Mucosa of rectum (tissue), 2 donors: ENCODE results near the gene RNF212.

Source experiments
- H3K27ac ChIP-seq, 2 donors: one replicate each; pipeline ENCODE4 v1.7.0; 2013; ENCODE audit warnings: inconsistent platforms in 2 of 2, low read depth in 2 of 2, low read length in 2 of 2
- H3K27me3 ChIP-seq, 2 donors: one replicate each; pipeline ENCODE4 v1.7.0; 2013; ENCODE audit warnings: low read length in 2 of 2; ENCODE audit not compliant: control insufficient read depth in 2 of 2, insufficient read depth in 2 of 2
- H3K36me3 ChIP-seq, 2 donors: one replicate each; pipeline ENCODE4 v1.7.0; 2013; ENCODE audit warnings: low read length in 2 of 2; ENCODE audit not compliant: control insufficient read depth in 2 of 2, insufficient read depth in 2 of 2
- H3K4me1 ChIP-seq, 2 donors: one replicate each; pipeline ENCODE4 v1.7.0; 2013; ENCODE audit warnings: low read length in 2 of 2, mild to moderate bottlenecking in 1 of 2; ENCODE audit not compliant: control insufficient read depth in 2 of 2, insufficient read depth in 2 of 2
- H3K4me3 ChIP-seq, 2 donors: one replicate each; pipeline ENCODE4 v1.7.0; 2013; ENCODE audit warnings: low read length in 2 of 2
- H3K9ac ChIP-seq, 2 donors: one replicate each; pipeline ENCODE4 v1.7.0; 2013; ENCODE audit warnings: low read length in 2 of 2, low read depth in 1 of 2, mild to moderate bottlenecking in 1 of 2
- H3K9me3 ChIP-seq, 2 donors: one replicate each; pipeline ENCODE4 v1.7.0; 2013; ENCODE audit warnings: low read length in 2 of 2; ENCODE audit not compliant: control insufficient read depth in 2 of 2
- donor health status: healthy.
- donor health status: Normal muscosa, but diverticular disease.

Gene RNF212

GRCh38 chr4:1116838-1117237 lies 3.5 kb upstream of the RNF212 start:
- no peak overlapping the region for H3K27ac ChIP-seq
- H3K9ac ChIP-seq, result no peak overlapping the region
- no peaks in the 10 kb centered on the region for H3K36me3 ChIP-seq
- peaks cover 0 to 2% of the 10 kb centered on the region in 2 donors for H3K27me3 ChIP-seq
- H3K9me3 ChIP-seq, result no peaks in the 10 kb centered on the region
- no peak overlapping the region for H3K4me3 ChIP-seq
- H3K4me1 ChIP-seq, result no peaks in the 10 kb centered on the region

DNA sequence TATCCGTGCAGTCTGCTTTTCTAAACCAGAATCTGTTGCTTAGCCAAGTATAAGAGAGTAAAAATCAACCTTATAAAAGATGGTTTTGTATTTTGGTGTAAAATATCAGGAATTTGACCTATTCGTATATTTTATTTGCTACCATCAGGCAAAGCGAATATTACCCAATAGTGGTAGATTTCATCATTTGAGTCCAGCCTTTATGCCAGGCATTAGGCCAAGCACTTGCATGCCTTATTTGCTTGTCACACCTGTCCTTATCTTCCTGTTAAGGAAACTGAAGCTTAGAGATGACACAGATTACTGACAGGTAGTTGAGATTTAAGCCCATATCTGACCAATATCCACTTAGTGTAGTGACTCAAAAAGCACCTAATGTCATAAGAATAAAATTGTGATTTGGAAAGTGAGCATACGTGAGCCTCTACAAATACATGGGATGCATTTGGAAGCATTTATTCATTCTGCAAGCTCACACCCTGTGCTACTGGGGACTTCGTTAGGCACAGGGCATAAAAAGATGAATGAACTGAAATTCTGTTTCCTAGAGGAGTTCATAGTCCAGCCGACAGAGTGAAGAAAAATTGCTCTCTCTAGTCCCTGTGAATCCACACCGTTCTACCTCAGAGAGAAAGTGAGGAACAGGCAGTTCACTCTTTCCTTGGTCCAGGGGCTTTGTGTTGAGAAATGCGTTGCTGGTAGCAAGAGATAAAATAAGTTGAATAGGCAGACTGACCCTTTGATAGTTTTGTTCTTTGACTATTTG lies 2.3 kb upstream of the RNF212 start:
- H3K27ac ChIP-seq, result no peak overlapping the region
- peaks cover 0 to 2% of the 10 kb centered on the region in 2 donors for H3K27me3 ChIP-seq
- H3K9ac ChIP-seq, result no peak overlapping the region
- no peaks in the 10 kb centered on the region for H3K36me3 ChIP-seq
- H3K4me3 ChIP-seq, result no peak overlapping the region
- no peaks in the 10 kb centered on the region for H3K4me1 ChIP-seq
- H3K9me3 ChIP-seq, result no peaks in the 10 kb centered on the region

DNA sequence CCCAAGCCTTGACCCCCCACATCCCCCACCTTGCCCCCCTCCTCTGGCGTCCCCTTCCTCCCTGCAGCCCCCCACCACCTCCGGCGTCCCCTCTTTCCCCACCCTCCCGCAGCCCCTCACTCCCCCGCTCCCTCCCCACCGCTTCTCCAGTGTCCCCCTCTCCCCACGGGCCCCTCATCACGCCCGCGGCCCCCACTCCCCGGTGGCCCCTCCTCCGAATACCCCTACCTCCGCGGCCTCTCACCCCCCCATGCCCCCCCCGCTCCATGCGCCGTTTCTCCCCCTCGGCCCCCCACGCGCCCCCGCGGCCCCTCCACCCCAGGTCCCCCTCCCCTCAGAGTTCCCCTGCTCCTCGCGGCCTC lies 562 bp downstream of the RNF212 start:
- no peak overlapping the region for H3K27ac ChIP-seq
- H3K4me1 ChIP-seq, result peaks cover 8% of the 10 kb centered on the region in 2 donors
- H3K4me3 ChIP-seq, result no peak overlapping the region
- no peaks in the 10 kb centered on the region for H3K9me3 ChIP-seq
- H3K9ac ChIP-seq, result no peak overlapping the region
- no peaks in the 10 kb centered on the region for H3K36me3 ChIP-seq
- H3K27me3 ChIP-seq, result peaks cover 0 to 2% of the 10 kb centered on the region in 2 donors

DNA sequence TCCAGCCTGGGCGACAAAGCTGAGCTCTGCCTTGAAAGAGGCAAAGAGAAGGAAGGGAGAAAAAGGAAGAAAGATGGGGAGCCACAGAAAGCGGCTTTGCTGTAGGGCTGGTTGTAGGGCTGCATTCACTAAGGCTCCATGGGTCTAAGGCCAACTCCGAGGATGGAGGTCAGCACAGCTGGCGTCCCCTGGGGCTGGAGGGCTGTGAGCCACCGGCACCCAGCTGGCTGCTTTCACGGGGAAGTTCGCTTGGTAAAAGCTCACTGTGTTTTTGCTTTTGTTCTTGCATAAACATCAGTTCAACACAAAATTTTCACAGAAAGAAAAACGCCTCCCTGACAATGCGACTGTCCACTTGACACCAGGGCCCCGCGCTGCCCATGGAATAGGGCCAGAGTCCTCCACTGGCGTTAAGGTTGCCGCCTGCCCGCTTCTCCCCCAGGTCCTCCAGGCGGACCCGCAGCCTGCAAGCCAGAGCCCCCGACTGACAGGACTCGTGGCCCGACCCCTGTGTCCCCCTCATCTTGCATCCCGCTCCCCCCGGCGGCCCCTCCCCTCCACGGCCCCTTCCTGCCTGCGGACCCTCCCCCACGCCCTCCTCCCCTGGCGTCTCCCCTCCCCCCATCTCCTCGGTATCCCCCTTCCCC lies 1.1 kb downstream of the RNF212 start:
- no peak overlapping the region for H3K4me3 ChIP-seq
- no peak overlapping the region for H3K9ac ChIP-seq
- no peaks in the 10 kb centered on the region for H3K9me3 ChIP-seq
- peaks cover 8% of the 10 kb centered on the region in 2 donors for H3K4me1 ChIP-seq
- peaks cover 0 to 2% of the 10 kb centered on the region in 2 donors for H3K27me3 ChIP-seq
- H3K27ac ChIP-seq, result no peak overlapping the region
- no peaks in the 10 kb centered on the region for H3K36me3 ChIP-seq

GRCh38 chr4:1111259-1111809 lies 2.0 kb downstream of the RNF212 start:
- Histone ChIP-seq H3K9me3 (no peaks in the 10 kb centered on the region), H3K27ac (no peak overlapping the region), H3K4me1 (peaks cover 8% of the 10 kb centered on the region in 2 donors), H3K36me3 (no peaks in the 10 kb centered on the region), H3K9ac (no peak overlapping the region), H3K4me3 (no peak overlapping the region), H3K27me3 (peaks cover 0 to 2% of the 10 kb centered on the region in 2 donors)

DNA sequence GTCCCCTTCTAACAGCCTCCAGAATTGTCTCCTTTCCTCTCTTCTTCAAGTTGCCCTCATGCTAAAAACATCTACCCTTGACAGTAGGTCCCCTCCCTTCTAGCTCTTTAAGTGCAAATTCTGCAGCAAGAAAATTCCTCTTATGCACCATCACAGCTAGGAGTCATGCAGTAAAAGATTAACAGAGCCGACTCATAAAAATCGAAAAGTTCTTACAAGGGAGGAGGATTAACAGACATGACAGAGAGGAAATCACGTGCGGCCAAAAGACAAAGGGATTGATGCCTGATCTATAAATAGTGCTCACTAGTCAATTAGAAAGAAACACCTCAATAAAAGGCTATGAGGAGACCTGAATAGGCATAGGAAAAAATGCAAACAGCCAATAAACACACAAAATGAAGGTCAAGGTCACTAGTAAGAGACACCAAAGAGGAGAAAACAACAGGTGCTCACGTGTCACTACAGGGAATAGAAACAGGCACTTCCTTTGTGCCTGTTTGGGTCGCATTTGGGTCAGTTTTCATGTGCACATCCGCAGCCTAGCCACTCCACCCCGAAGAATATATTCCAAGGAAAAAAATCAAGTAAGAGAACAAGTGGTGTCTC lies 3.4 kb downstream of the RNF212 start:
- Histone ChIP-seq H3K36me3 (no peaks in the 10 kb centered on the region), H3K9ac (no peak overlapping the region), H3K4me3 (no peak overlapping the region), H3K27me3 (peaks cover 0 to 2% of the 10 kb centered on the region in 2 donors), H3K27ac (peak overlapping the region in 1 of 2 donors; percentile 3), H3K9me3 (no peaks in the 10 kb centered on the region), H3K4me1 (peaks cover 8% of the 10 kb centered on the region in 2 donors)

DNA sequence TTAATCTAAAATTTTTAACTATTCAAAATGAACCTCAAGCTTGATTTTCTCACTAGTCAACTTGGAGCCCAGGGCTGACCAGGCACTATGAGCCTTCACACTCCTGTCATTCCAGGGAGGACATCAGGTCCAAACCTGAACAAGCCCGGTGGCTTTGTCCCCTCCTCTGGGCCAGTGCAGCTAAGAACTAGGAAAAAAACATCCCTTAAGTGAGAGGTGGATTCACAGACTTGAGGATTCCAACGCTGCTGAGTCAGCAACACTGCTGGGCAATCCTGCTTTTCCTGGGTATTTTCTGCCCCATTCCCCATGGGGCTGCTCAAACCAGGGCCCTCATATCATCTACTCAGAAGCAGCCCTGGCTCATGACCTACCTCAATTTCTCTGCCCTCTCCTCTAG lies 4.0 kb downstream of the RNF212 start:
- no peak overlapping the region for H3K9ac ChIP-seq
- peaks cover 0 to 2% of the 10 kb centered on the region in 2 donors for H3K27me3 ChIP-seq
- no peaks in the 10 kb centered on the region for H3K9me3 ChIP-seq
- no peaks in the 10 kb centered on the region for H3K36me3 ChIP-seq
- peaks cover 8% of the 10 kb centered on the region in 2 donors for H3K4me1 ChIP-seq
- H3K27ac ChIP-seq, result no peak overlapping the region
- H3K4me3 ChIP-seq, result no peak overlapping the region

GRCh38 chr4:1105662-1106061 lies 7.7 kb downstream of the RNF212 start:
- H3K4me3 ChIP-seq, result no peak overlapping the region
- H3K27ac ChIP-seq, result no peak overlapping the region
- H3K36me3 ChIP-seq, result no peaks in the 10 kb centered on the region
- no peaks in the 10 kb centered on the region for H3K27me3 ChIP-seq
- H3K9me3 ChIP-seq, result no peaks in the 10 kb centered on the region
- no peak overlapping the region for H3K9ac ChIP-seq
- H3K4me1 ChIP-seq, result peaks cover 8% of the 10 kb centered on the region in 2 donors

DNA sequence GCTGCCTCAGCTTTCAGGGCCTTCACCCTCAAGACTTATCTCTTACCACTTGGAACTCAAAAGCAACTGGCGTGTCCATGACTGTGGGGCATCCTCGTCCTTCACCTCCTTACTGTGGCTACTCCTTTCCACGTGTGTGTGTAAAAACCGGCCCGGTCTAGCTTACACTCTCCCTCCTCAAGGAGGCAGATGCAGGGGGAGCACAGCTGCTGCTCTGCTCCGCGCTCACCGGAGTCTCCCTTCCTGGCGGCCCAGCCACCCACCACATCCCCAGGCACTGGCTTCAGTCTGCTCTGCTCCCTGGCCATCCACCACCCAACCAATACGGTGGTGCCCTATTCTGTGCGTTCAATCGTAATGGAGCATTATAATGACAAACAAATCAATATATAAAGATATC lies 8.3 kb downstream of the RNF212 start:
- Histone ChIP-seq H3K9me3 (no peaks in the 10 kb centered on the region), H3K4me1 (peaks cover 6 to 7% of the 10 kb centered on the region in 2 donors), H3K9ac (no peak overlapping the region), H3K36me3 (no peaks in the 10 kb centered on the region), H3K27me3 (no peaks in the 10 kb centered on the region), H3K4me3 (no peak overlapping the region), H3K27ac (no peak overlapping the region)

GRCh38 chr4:1104647-1105046 lies 8.7 kb downstream of the RNF212 start:
- H3K27me3 ChIP-seq, result no peaks in the 10 kb centered on the region
- no peak overlapping the region for H3K27ac ChIP-seq
- H3K9me3 ChIP-seq, result no peaks in the 10 kb centered on the region
- H3K9ac ChIP-seq, result no peak overlapping the region
- no peaks in the 10 kb centered on the region for H3K36me3 ChIP-seq
- peaks cover 5 to 6% of the 10 kb centered on the region in 2 donors for H3K4me1 ChIP-seq
- no peak overlapping the region for H3K4me3 ChIP-seq
